HEK293 (cell line): ENCODE measurements around the gene ADRA1B.

Experiments used
- CTCF ChIA-PET: fragments of 350-600 bp; formaldehyde crosslinking; extraction: SDS; loops from one replicate; lab custom pipeline; 2021; ENCODE audit warnings: antibody characterized with exemption; lab: Yijun Ruan, JAX
- POLR2A ChIA-PET: fragments of 300-600 bp; formaldehyde crosslinking; extraction: SDS; loops from one replicate; lab custom pipeline; 2020; ENCODE audit warnings: antibody characterized with exemption, inconsistent platforms; lab: Yijun Ruan, JAX
- H3K27ac ChIP-seq: fragments of 200-500 bp; sonication (Bioruptor generic); 2 replicates; pipeline ENCODE4 v1.5.1; 2014; ENCODE audit warnings: low read depth, low read length, control low read depth, inconsistent platforms; ENCODE audit errors: extremely low read depth
- H3K36me3 ChIP-seq, 2 experiments: fragments of 200-500 bp in 1 of 2; sonication (Bioruptor generic) in 1 of 2; 1 replicate in 1 of 2; 2 replicates in 1 of 2; pipeline ENCODE4 v1.5.1; 2014 to 2017; ENCODE audit warnings: inconsistent platforms in 2 of 2, low read length in 2 of 2; ENCODE audit not compliant: control insufficient read depth in 2 of 2, insufficient read depth in 1 of 2
- H3K4me1 ChIP-seq: fragments of 200-500 bp; sonication (Bioruptor generic); 2 replicates; pipeline ENCODE4 v1.5.1; 2014; ENCODE audit warnings: mild to moderate bottlenecking, low read length, inconsistent platforms; ENCODE audit not compliant: control insufficient read depth, insufficient read depth
- H3K4me3 ChIP-seq: 2 replicates; pipeline ENCODE4 v1.5.1; 2011; ENCODE audit warnings: low read depth, mild to moderate bottlenecking, control low read depth, low read length, moderate library complexity
- H3K9me3 ChIP-seq: fragments of 200-500 bp; sonication (Bioruptor generic); 2 replicates; pipeline ENCODE4 v1.5.1; 2014; ENCODE audit warnings: low read depth, low read length, inconsistent platforms; ENCODE audit not compliant: control insufficient read depth, insufficient read depth
- GLIS1 ChIP-seq: fragments of 450-650 bp; formaldehyde crosslinking; IDR thresholded peaks from 2 replicates; pipeline ENCODE4 v1.5.1; 2016; ENCODE audit warnings: missing biosample characterization, missing genetic modification characterization
- OSR2 ChIP-seq: fragments of 450-650 bp; formaldehyde crosslinking; IDR thresholded peaks from 2 replicates; pipeline ENCODE4 v1.5.1; 2016; ENCODE audit warnings: missing biosample characterization, missing genetic modification characterization
- PATZ1 ChIP-seq: fragments of 450-650 bp; formaldehyde crosslinking; IDR thresholded peaks from 2 replicates; pipeline ENCODE4 v1.5.1; 2016; ENCODE audit warnings: missing biosample characterization, missing genetic modification characterization
- PRDM10 ChIP-seq: fragments of 450-650 bp; formaldehyde crosslinking; IDR thresholded peaks from 2 replicates; pipeline ENCODE4 v1.5.1; 2016; ENCODE audit warnings: missing biosample characterization, missing genetic modification characterization
- PRDM6 ChIP-seq: fragments of 450-650 bp; formaldehyde crosslinking; IDR thresholded peaks from 2 replicates; pipeline ENCODE4 v1.5.1; 2017; ENCODE audit warnings: missing biosample characterization, missing genetic modification characterization
- YY1 ChIP-seq: fragments of 450-650 bp; formaldehyde crosslinking; IDR thresholded peaks from 2 replicates; pipeline ENCODE4 v1.5.1; 2018; ENCODE audit warnings: missing biosample characterization, missing genetic modification characterization
- ZBTB48 ChIP-seq: fragments of 450-650 bp; formaldehyde crosslinking; IDR thresholded peaks from 2 replicates; pipeline ENCODE4 v1.5.1; 2016; ENCODE audit warnings: missing biosample characterization, missing genetic modification characterization
- ZBTB49 ChIP-seq: fragments of 450-650 bp; formaldehyde crosslinking; IDR thresholded peaks from 2 replicates; pipeline ENCODE4 v1.5.1; 2016; ENCODE audit warnings: missing biosample characterization, missing genetic modification characterization, low read depth
- ZNF10 ChIP-seq: fragments of 450-650 bp; formaldehyde crosslinking; IDR thresholded peaks from 2 replicates; pipeline ENCODE4 v1.5.1; 2017; ENCODE audit warnings: missing biosample characterization, missing genetic modification characterization
- ZNF202 ChIP-seq: fragments of 450-650 bp; formaldehyde crosslinking; IDR thresholded peaks from 2 replicates; pipeline ENCODE4 v1.5.1; 2016; ENCODE audit warnings: missing biosample characterization, missing genetic modification characterization, borderline replicate concordance
- ZNF23 ChIP-seq: fragments of 450-650 bp; formaldehyde crosslinking; IDR thresholded peaks from 2 replicates; pipeline ENCODE4 v1.5.1; 2016; ENCODE audit warnings: missing biosample characterization, missing genetic modification characterization, borderline replicate concordance
- ZNF366 ChIP-seq: fragments of 450-650 bp; formaldehyde crosslinking; conservative IDR thresholded peaks from 2 replicates; pipeline ENCODE4 v1.5.1; 2016; ENCODE audit warnings: missing biosample characterization, missing genetic modification characterization
- ZNF426 ChIP-seq: fragments of 450-650 bp; formaldehyde crosslinking; IDR thresholded peaks from 2 replicates; pipeline ENCODE4 v1.5.1; 2017; ENCODE audit warnings: missing biosample characterization, missing genetic modification characterization, mild to moderate bottlenecking, inconsistent platforms, moderate library complexity
- ZNF48 ChIP-seq: fragments of 450-650 bp; formaldehyde crosslinking; IDR thresholded peaks from 2 replicates; pipeline ENCODE4 v1.5.1; 2016; ENCODE audit warnings: missing biosample characterization, missing genetic modification characterization
- ZNF488 ChIP-seq: fragments of 450-650 bp; formaldehyde crosslinking; IDR thresholded peaks from 2 replicates; pipeline ENCODE4 v1.5.1; 2016; ENCODE audit warnings: missing biosample characterization, missing genetic modification characterization
- ZNF639 ChIP-seq: fragments of 450-650 bp; formaldehyde crosslinking; IDR thresholded peaks from 2 replicates; pipeline ENCODE4 v1.5.1; 2016; ENCODE audit warnings: missing biosample characterization, missing genetic modification characterization
- ZNF677 ChIP-seq: fragments of 450-650 bp; IDR thresholded peaks from 2 replicates; pipeline ENCODE4 v1.5.0; 2018; ENCODE audit warnings: missing biosample characterization, mild to moderate bottlenecking, missing genetic modification characterization, moderate library complexity
- ZNF768 ChIP-seq: fragments of 450-650 bp; formaldehyde crosslinking; IDR thresholded peaks from 2 replicates; pipeline ENCODE4 v1.5.1; 2018; ENCODE audit warnings: missing biosample characterization, mild to moderate bottlenecking, missing genetic modification characterization
- ZNF843 ChIP-seq: fragments of 450-650 bp; formaldehyde crosslinking; IDR thresholded peaks from 2 replicates; pipeline ENCODE4 v1.5.1; 2016; ENCODE audit warnings: missing biosample characterization, missing genetic modification characterization
- ZSCAN16 ChIP-seq: fragments of 450-650 bp; formaldehyde crosslinking; IDR thresholded peaks from 2 replicates; pipeline ENCODE4 v1.5.1; 2016; ENCODE audit warnings: missing biosample characterization, missing genetic modification characterization
- ZSCAN30 ChIP-seq: fragments of 450-650 bp; IDR thresholded peaks from 2 replicates; pipeline ENCODE4 v1.5.1; 2018; ENCODE audit warnings: missing biosample characterization, mild to moderate bottlenecking, missing genetic modification characterization, moderate library complexity
- ZSCAN4 ChIP-seq: fragments of 450-650 bp; formaldehyde crosslinking; IDR thresholded peaks from 2 replicates; pipeline ENCODE4 v1.5.1; 2017; ENCODE audit warnings: missing biosample characterization, missing genetic modification characterization
- ZXDB ChIP-seq: fragments of 450-650 bp; formaldehyde crosslinking; IDR thresholded peaks from 2 replicates; pipeline ENCODE4 v1.5.1; 2016; ENCODE audit warnings: missing biosample characterization, missing genetic modification characterization

Gene ADRA1B

GRCh38 chr5:159899067-159900049, 16.9 kb upstream of the ADRA1B start:
- ChIA-PET POLR2A (no interaction called here), CTCF (interaction anchor here (0.6 kb wide), 2 partner anchors 229 to 348 kb away, joined by 3 to 4 read pairs; no protein-coding TSS in a partner anchor)
- Histone ChIP-seq H3K4me3 (no peak overlapping the region), H3K4me1 (peaks cover 13% of the 10 kb centered on the region), H3K27ac (no peak overlapping the region), H3K36me3 (no peaks in the 10 kb centered on the region), H3K9me3 (no peaks in the 10 kb centered on the region)
- TF ChIP-seq ZNF639 (tag by site-specific recombination) = no peak
- TF ChIP-seq ZNF426 (tag by site-specific recombination) = no peak
- TF ChIP-seq ZSCAN16 (tag by site-specific recombination) = no peak
- no peak for TF ChIP-seq ZNF23 (tag by site-specific recombination)
- no peak for TF ChIP-seq ZNF488
- no peak for TF ChIP-seq PATZ1 (tag by site-specific recombination)
- no peak for TF ChIP-seq GLIS1 (tag by site-specific recombination)
- TF ChIP-seq OSR2 (tag by site-specific recombination) = peak; percentile 28; the same call in 1 of the 2 replicates
- 0 out of 2 replicates have a peak, but pooled peaks have one; percentile 43 for TF ChIP-seq ZNF843 (tag by site-specific recombination)
- TF ChIP-seq ZNF202 = no peak
- no peak for TF ChIP-seq ZBTB49 (tag by site-specific recombination)
- TF ChIP-seq ZNF10 = no peak
- 0 out of 2 replicates have a peak, but pooled peaks have one; percentile 25 for TF ChIP-seq PRDM6 (tag by site-specific recombination)
- no peak for TF ChIP-seq YY1
- TF ChIP-seq ZNF366 = peak; percentile 97
- TF ChIP-seq ZBTB48 (tag by site-specific recombination) = no peak
- TF ChIP-seq ZSCAN30 (tag by site-specific recombination) = no peak
- no peak for TF ChIP-seq ZNF48 (tag by site-specific recombination)
- no peak for TF ChIP-seq ZNF677
- TF ChIP-seq ZNF768 (tag by site-specific recombination) = no peak
- peak; percentile 52 for TF ChIP-seq PRDM10
- TF ChIP-seq ZXDB (tag by site-specific recombination) = peak; percentile 59
- TF ChIP-seq ZSCAN4 (tag by site-specific recombination) = no peak
